Midbrain (tissue), 1 donor: ENCODE results near the gene ARID4B.
"Not testable (repeated sequence)": the region's sequence is repeated elsewhere in the genome, so short reads cannot be mapped to it uniquely, and the experiment has no call there.

Source experiments
- DNase-seq: peaks from one replicate; lab custom pipeline; 2025; lab: John Stamatoyannopoulos, UW

The ARID4B gene

DNA sequence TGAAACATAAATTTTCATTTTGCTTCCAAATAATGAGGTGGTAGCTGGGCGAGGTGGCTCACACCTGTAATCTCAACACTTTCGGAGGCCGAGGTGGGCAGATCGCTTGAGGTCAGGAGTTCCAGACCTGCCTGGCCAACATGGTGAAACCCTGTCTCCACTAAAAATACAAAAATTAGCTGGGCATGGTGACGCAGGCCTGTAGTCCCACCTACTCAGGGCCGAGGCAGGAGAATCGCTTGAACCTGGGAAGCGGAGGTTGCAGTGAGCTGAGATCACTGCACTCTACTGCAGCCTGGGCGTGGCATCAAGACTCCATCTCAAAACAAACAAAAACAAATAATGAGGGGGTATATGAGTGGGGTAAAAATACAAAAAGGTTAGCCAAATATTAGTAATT, 168.0 kb downstream of the ARID4B start:
- DNase-seq, result not testable (repeated sequence)

DNA sequence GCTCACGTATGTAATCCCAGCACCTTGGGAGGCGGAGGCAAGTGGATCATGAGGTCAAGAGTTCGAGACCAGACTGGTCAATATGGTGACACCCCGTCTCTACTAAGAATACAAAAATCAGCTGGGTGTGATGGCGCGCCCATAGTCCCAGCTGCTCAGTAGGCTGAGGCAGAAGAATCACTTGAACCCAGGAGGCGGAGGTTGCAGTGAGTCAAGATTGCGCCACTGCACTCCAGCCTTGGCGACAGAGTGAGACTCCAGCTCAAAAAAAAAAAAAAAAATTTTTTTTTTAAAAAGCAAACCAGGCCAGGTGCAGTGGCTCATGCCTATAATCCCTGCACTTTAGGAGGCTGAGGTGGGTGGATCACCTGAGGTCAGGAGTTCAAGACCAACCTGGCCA, 168.7 kb downstream of the ARID4B start:
- not testable (repeated sequence) for DNase-seq

DNA sequence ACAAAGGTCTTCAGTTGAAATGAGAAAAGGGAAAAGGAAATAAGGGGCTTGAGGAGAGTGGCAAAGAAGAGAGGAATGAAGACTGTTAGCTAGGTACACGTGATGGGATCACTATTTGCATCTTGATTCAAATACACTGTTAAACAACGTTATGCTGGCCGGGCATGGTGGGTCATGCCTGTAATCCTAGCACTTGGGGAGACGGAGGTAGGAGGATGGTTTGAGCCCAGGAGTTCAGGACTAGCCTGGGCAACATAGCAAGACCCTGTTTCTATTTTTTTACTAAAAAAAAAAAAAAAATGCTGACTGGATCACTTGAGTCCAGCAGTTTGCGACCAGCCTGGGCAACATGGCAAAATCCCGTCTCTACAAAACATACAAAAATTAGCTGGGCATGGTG, 169.3 kb downstream of the ARID4B start:
- DNase-seq, result no peak

DNA sequence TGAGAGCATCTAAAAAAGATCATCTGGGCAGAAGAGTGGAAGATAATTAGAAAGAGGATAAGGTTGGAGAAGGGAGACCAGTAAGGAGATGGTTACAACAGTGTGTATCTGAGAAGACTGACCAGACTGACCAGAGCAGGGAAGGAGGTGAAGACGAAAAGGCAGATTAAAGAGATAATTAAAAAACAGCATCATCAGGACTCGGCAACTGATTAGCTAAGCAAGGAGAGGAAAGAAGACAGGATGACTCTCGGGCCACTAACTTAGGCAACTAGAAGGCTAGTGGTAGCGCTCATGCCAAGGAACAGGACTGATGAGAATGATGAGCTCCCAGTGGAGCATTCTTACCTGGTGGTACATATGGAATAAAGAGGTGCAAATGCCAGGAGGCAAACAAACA, 170.8 kb downstream of the ARID4B start:
- no peak for DNase-seq

DNA sequence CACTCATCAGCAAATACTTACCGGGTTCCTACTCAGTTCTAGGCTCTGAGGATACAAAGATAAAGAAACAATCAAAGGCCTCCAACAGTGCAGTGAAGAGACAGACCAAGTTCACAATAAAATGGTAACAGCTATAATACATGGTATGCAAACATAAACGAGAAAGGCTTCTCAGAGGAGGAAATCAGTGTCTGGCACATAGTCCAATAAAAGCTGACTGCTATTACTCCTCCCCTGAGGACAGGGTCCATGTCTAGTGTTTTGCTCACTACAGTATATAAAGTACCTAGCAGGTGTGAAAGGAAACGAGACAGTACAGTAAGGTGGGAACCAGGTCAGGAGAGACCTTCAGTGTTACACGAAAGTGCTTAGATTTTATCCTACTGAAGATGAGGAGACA, 171.2 kb downstream of the ARID4B start:
- DNase-seq, result no peak

- DNase-seq, result no peak
Observed at GRCh38 chr1:235156265-235156664, 171.7 kb downstream of the ARID4B start.

- no peak for DNase-seq
Observed at GRCh38 chr1:235152235-235152634, 175.7 kb downstream of the ARID4B start.

DNA sequence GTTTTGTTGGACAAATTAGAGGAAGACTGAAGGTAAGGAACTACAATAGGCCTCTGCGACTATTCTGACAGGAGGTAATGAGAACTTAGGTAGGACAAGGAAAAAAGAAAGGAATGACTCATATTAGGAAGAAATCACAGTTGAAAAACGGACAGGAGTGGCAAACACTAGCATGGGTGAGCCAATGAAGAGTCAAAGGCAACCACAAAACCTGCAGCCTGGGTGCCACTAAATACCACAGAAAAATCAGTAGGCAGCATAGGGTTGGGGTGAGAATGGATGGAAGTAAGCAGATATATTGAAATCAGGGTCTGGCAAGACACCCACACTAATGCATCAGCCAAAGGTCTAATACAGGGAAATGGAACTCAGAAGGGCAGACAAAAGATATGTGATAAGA, 176.9 kb downstream of the ARID4B start:
- DNase-seq, result no peak

DNA sequence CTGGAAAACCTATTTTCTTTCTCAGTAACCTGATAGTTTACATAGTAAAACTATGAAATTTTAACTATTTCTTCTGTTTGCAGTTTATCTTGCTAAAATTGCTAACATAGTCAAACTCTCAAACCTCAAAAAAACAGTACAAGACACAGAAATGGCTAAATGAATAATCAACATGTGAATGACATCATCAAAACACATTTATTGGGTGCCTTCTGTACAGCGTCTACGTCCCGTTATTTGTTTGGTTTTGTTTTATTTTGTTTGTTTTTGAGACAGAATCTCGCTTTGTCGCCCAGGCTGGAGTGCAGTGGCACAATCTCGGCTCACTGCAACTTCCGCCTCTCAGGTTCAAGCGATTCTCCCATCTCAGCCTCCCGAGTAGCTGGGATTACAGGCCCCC, 178.2 kb downstream of the ARID4B start:
- no peak for DNase-seq

GRCh38 chr1:235147269-235147668, 180.7 kb downstream of the ARID4B start:
- no peak for DNase-seq

- DNase-seq, result no peak
Observed at GRCh38 chr1:235145639-235146038, 182.3 kb downstream of the ARID4B start.

- DNase-seq, result no peak
Observed at GRCh38 chr1:235142991-235143390, 185.0 kb downstream of the ARID4B start.

DNA sequence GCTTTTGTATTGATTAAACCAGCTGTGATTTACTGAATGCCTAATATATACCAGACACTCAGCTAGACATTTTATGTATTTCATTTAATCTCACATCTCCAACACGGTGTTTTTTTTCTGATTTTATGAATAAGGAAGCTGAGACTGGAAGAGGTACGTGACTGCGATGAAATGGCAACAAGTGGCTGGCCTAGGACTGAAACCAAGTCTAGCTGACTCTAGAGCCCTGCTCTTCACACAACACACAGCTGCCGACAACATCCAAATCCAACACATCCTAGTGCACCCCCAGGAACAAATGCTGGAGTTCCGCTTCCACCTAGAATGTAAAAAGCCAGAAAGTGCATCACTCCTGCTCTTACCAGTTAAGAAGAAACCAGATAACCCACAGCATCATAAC, 188.7 kb downstream of the ARID4B start:
- DNase-seq, result no peak

DNA sequence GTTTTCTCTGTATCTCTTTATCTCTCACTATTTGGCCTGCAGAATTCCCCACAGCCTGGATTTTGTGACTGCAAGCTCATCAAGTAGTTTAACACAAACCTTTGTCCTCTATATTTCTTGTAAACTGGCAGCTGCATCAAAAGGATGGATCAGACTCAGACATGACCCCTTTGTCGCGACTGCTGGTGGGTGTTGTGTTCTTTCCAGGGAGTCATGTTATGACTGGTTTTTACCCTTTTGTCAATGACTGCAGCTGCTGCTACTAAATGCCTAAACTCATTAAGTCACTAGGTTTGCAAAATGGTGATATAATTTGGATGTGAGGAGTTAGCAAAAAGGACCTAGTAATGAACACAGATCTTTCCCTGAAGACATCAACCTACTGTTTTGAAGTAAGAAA, 189.2 kb downstream of the ARID4B start:
- no peak for DNase-seq

GRCh38 chr1:235136111-235136510, 191.9 kb downstream of the ARID4B start:
- DNase-seq, result no peak

GRCh38 chr1:235134171-235134570, 193.8 kb downstream of the ARID4B start:
- no peak for DNase-seq

DNA sequence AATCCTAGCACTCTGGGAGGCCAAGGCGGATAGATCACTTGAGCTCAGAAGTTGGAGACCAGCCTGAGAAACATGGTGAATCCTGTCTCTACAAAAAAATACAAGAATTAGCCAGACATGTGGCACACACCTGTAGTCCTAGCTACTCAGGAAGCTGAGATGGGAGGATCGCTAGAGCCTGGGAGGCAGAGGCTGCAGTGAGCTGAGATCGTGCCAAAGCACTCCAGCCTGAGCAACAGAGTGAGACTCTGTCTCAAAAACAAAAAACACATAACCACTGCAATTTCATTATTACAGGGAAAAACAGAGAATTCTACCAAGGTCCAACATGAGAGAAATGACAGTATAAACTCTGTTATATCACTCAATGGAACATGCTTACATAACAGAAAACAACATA, 194.9 kb downstream of the ARID4B start:
- no peak for DNase-seq

GRCh38 chr1:235131961-235132360, 196.0 kb downstream of the ARID4B start:
- DNase-seq, result no peak

GRCh38 chr1:235130766-235131270, 197.2 kb downstream of the ARID4B start:
- DNase-seq, result no peak

DNA sequence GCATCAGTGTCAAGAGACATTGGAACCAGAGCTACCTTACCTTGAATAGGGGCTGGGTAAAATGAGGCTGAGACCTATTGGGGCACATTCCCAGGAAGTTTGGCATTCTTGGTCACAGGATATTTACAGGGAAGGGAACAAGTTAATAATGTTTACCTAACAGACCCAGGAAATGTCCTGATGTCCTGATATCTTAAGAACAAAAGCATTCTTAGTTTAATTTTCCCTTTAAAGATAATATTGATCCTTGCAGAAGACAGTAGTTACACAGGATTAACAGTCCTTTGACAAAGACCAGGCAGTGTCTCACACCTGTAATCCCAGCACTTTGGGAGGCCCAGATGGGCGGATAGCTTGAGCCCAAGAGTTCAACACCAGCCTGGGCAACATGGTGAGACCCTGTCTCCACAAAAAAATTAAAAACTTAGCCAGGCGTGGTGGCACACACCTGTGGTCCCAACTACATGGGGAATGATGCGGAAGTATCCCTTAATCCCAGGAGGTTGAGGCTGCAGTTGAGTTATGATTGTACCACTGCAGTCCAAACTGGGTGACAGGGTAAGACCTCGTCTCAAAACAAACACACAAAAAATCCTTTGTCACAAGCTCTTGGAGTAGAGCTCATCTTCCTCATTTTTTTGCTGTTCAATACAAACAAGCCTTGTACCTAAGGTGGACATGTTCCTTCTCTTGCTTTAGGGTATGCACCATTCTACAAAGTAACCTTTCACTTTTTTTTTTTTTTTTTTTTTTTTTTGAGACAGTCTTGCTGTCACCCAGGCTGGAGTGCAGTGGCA, 198.0 kb downstream of the ARID4B start:
- no peak for DNase-seq

DNA sequence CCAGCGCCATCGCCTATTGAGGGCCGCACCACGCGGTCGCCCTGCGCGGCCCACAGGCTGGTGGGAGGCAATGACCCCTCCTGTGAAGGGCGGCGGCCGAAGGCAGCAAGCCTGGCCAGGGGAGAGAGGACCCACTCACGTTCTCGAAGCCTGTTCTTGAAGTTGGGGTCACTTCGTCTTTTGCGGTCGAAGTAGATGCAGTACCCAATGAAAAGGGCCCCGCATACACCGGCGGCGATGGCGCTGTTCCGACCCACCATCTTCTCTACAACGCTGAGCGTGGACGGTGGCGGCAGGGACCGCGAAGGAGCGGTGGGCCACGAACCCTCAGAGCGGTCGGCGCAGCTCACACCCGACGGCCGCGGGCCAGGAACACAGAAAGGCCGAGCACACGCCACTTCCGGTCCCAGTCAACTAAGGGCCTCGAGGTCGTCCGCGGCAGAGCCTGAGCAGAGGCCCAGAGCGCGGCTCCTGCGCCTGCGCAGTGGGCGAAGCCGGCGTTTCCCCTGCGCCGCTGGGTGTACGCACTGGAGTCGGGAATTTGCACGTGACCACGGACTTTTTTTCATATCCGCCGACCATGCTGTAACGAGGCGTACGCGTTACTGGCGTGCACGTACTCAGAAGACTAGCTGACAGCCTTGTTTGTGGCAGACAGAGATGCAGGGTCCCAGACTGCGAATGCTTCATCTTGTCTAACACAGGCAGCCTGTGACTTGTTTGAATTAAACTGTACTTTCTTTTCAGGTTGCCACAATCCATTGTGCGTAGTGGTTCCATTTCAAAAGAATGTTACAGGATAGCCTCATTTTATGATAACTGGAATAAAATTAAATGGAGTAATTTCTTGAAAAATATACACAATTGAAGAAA, 199.3 kb downstream of the ARID4B start, which contains the start of gene TOMM20:
Gene TOMM20 (minus strand): TSS at position 382 of the 873 bp plus-strand sequence. CDS start 122 bp downstream, at position 260.
- peak; percentile 98 for DNase-seq

GRCh38 chr1:235127732-235128455, 200.1 kb downstream of the ARID4B start:
- no peak for DNase-seq
